Activated T-cell treated with anti-CD3 and anti-CD28 coated beads for 4 hours (primary cell): ENCODE results near the gene GSTO2.
A peak's percentile ranks its signal among the peaks of the same experiment; 100 is the strongest.
"Not testable (repeated sequence)": the region's sequence is repeated elsewhere in the genome, so short reads cannot be mapped to it uniquely, and the experiment has no call there.

ENCODE experiments used
- DNase-seq: peaks from one replicate; pipeline ENCODE4 v3.0.0-alpha.2; 2020

The GSTO2 gene

DNA sequence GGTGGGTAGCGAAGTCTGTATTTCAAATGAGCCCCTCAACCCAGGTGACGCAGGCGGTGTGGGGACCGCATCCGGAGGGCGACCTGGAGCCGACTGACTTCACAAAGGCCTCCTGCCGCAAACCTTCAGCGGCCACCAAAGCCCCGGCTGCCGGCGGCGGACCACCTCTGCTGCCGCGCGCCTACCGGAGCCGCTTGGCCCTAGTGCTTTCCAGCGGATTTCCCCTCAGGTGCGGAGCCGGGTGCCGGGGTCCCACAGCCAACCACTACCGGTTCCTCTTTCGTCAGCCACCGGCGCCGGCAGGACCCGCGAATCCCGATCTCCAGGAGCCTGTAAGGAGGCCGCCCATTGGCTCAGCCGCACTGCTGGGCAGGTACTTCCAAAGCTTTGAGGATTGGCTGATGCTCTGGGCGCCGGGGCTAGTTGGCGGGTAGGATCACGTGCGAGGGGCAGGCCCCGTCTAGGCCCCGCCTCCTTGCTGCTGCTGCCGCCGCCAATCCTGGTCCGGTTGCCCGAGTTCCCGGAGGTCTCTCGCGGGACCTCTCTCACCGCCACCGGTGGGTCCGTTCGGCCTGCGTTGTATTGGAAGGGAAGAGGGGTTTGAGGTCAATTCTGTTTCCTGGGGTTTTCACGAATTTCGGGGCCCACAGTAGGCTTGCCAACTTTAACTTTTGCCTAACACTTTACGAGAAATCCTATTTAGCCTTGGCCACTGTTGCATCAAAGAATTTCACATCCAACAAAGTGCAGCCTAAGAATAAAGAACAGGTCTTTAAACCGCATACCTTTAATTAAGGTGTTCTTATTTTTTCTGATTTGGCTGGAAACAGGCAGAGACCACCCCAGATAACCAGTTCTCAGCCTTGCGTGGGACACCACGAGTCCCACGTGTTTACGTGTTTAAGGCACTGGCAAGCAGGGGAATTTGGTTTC lies at the start of gene GSTO2:
GSTO2 (plus strand) TSS at position 472 of the 933 bp plus-strand sequence. CDS start 5,732 bp downstream, outside the sequence.
- DNase-seq = peak; percentile 91

DNA sequence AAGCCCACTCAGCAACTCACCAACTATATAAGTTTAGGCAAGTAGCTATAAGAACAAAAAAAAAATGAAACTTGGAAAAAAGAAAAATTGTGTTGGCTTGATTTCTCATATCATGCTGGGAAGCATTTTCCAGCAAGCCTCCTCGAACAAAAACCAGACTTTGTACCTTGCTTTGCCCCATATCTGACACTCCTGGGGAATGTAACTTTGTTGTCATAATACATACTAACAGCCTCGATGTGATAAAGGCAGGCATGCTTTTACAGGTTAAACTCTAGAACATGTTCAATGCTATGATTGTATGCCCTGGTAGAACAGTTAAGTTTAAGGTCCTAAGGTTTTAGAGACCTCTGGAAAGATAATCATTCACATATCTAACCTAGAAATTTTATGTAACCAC lies 48.5 kb upstream of the GSTO2 start:
- DNase-seq = no peak

DNA sequence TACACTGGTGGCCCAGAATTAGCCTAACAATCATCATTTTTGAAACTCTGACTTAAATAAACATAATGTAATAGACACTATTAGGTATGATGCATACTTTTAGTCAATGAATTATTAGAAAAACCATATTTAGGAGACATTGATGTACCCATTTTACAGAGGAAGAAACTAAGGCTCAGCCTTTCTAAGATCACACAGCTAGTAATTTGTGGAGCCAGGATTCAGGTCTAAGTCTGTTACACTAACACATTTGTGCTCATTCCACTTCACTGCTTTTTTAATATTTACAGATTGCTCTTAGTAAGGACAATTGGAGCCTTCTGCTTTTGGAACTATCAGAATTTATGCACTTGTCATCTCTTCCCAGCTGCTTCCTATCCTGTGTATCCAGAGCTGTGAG lies 45.7 kb upstream of the GSTO2 start:
- no peak for DNase-seq

DNA sequence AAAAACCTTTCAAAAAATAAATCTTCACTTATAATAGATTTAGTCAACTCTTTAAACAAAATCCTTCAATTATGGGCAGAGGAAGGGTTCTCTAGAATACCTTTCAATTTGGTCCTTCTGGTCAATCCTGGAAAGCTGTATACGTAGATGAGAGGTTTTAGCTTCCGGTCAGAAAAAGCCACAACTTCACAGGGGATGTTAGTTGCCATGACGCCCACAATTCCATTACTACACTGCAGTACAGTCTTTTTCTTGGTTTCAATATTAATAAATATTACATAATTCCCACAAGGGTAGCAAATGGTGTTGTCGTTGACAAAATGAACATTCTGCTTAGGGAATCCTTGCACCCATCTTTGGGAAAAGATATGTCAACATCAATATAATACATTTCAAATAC lies 38.5 kb upstream of the GSTO2 start:
- no peak for DNase-seq

GRCh38 chr10:104231784-104232612 lies 37.0 kb upstream of the GSTO2 start, which contains the start of gene CFAP43:
TSS of gene CFAP43 (minus strand) at chr10:104232364. CDS start at chr10:104232246, 118 bp downstream.
- peak; percentile 99 for DNase-seq

DNA sequence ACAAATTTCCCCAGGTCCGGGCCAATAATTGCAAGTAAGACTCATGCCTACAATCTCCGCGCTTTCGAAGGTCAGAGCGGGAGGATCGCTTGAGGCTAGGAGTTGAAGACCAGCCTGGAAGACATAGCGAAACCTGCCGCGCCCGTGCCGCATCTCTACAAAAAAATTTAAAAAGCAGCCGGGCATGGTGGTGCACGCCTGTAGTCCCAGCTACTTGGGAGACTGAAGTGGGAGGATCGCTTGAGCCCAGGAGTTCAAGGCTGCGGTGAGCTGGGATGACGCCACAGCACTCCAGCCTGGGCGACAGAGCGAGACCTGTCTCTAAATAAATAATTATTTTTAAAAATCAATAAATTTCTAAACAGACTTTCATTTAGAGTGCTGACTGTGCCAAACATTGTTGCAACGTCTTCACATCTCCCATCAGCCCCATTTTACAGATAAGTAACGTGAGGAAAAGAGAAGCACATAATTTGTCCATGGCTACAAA lies 36.3 kb upstream of the GSTO2 start:
- no peak for DNase-seq

GRCh38 chr10:104233817-104234216 lies 35.2 kb upstream of the GSTO2 start:
- DNase-seq = no peak

DNA sequence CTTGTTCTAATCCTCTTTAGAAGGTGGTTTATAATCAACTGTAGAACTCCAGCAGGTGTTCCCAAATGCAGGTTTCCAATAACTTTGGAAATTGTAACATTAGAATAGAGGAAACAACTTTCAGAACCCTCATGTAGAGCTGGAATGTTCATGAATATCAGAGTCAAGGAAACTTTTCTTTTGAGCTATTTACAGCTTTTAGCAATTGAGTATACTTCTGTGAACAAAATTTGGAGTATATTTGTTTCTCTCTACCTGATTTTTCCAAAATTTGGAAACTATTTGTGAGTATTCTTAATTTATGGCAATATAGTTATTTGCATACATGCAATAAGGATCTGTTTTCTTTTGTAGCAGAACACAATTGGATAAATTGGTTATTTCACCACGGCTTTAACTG lies 34.0 kb upstream of the GSTO2 start:
- no peak for DNase-seq

DNA sequence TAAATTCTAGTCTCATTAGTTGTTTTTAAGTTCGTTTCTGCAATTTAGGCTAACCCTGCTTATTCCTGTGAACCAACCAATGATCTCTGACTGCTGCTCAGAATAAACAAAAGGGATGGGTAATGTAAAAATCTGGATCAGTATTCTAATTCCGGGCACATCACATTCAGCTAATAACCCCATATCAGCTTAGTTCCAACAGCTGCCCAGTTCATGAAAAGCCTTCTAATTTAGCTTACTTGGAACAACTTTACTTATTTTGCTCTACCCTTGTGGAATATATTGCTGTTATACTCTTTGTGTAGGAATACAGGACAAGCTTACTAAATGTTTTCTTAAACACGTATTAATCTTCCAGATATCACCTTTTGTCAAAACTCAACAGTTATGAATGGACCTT lies 33.2 kb upstream of the GSTO2 start:
- DNase-seq = no peak

DNA sequence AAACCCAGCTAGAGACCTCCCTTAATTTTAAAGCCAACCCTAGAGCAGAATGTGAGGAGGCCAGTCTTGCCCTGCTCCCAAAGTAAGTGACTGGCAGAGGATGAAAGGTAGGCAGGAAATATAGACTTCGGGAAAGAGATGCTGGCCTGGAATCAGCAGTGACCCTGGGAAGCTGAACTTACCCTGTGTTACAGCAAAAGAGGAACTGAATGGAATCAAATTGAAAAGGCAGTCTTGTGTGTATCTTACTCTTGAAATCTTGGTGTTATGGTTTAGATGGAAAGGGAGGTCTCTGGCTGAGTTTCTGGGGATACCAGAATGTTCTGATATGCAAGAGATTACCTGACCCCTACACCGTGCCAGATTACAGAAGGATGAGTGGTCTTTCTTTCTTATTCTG lies 28.9 kb upstream of the GSTO2 start:
- no peak for DNase-seq

DNA sequence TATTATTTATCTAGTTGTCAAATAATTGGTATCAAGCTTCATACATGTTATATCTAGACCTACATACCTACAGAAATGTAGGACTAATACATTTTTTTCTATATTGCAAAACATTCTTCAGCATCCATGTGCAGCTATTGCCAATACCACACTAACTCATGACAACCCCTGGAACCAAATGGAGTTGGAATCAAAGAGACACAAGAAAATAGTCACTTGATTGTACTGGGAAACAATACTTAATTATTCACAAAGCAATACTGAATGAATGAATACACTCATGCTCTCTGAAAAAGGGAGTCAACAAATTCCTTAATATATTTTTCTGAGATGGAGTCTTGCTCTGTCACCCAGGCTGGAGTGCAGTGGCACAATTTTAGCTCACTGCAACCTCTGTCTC lies 26.4 kb upstream of the GSTO2 start:
- no peak for DNase-seq

- not testable (repeated sequence) for DNase-seq
Measured at GRCh38 chr10:104243009-104243408, 26.0 kb upstream of the GSTO2 start.

DNA sequence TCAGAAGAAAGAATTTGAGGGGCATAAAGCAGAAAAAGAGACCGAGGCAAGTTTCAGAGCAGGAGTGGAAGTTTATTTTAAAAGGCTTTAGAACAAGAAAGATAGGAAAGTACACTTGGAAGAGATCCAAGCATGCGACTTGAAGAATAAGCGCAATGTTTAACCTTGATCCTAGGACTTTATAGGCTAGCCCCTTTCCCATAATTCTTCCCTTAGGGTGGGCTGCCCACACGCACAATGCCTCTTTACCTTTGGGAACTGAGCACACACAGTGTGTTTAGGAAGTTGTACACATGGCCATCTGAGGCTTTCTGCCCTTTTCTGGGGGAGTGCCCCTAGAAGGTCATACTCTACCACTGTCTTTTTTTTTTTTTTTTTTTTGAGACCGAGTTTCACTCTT lies 25.5 kb upstream of the GSTO2 start:
- DNase-seq = no peak

- DNase-seq = no peak
Measured at GRCh38 chr10:104245066-104245632, 23.8 kb upstream of the GSTO2 start.

DNA sequence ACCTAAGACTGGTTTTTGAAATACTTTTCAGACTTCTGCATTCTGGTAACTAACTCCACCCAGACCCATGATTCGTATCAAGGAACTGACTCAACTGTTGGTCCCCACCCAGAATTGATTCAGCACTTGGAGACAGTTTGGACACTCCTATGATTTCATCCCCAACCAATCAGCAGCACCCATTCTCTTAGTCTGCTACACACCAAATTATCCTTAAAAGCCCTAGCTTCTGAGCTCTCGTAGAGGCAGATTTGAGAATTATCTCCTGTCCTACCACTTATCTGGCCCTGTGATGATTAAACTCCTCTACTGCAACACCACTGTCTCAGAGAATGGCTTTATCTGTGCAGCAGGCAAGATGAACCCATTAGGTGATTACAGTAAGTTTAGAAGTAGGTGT lies 22.0 kb upstream of the GSTO2 start:
- no peak for DNase-seq

- DNase-seq = no peak
Measured at GRCh38 chr10:104247513-104248146, 21.4 kb upstream of the GSTO2 start.

GRCh38 chr10:104248931-104249330 lies 20.1 kb upstream of the GSTO2 start:
- not testable (repeated sequence) for DNase-seq

DNA sequence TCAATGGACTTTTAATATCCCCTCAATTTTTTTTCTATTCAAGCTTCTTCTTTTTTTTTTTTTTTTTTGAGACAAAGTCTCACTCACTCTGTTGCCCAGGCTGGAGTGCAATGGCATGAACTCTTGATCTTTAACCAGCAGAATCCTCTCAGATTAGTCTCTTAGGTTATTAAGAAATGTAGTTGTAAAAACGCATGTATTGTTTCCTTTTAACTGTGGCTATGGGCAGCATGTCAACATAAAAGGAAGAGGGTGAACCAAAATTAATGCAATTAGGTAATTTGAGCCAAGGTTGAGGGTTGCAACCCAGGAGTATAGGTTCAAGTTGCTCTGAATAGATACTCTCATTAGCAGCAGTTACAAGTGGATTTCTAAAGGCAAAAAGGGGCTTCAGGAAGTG lies 18.6 kb upstream of the GSTO2 start:
- no peak for DNase-seq

- DNase-seq = no peak
Measured at GRCh38 chr10:104251443-104251842, 17.5 kb upstream of the GSTO2 start.

DNA sequence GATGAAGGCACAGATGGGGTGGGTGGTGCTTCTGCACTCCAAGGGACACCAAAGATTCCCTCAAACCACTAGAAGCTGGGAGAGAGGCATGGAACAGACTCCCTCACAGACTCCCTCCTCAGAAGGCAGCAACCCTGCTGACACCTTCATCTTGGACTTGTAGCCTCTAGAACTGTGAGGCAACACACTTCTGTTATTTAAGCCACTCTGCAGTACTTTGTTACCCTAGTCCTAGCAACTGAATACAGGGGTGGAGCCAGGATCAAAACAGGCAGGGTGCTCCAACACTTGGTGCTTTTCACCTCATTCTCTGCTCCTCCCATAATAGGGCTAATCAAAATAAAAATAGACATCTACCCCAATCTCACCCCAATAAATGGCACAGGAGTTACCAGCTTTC lies 16.6 kb upstream of the GSTO2 start:
- DNase-seq = no peak

- no peak for DNase-seq
Measured at GRCh38 chr10:104253106-104253505, 15.9 kb upstream of the GSTO2 start.

GRCh38 chr10:104253606-104254410 lies 15.2 kb upstream of the GSTO2 start:
- no peak for DNase-seq
